ENCODE measurements around the gene FILIP1. TPM values are rescaled to one million over a fixed set of nuclear protein-coding genes. Genes with fewer than 3 reads are reported as not detected.

FILIP1 gene
- total RNA-seq, 1 donor from 2014 or later: not detected

GRCh38 chr6:75504465-75505222 lies 11.0 kb upstream of the FILIP1 start:
- Mint-ChIP-seq H3K27me3 (peaks cover 14% of the 10 kb centered on the region), H3K27ac (no peak overlapping the region), H3K4me3 (no peak overlapping the region), H3K4me1 (no peaks in the 10 kb centered on the region), H3K36me3 (ENCODE audit: low read depth) (no peaks in the 10 kb centered on the region), H3K9me3 (no peaks in the 10 kb centered on the region)
- no peak for DNase-seq
- intact Hi-C loops (cut with micrococcal nuclease): no loop called here

- Mint-ChIP-seq H3K9me3 (no peaks in the 10 kb centered on the region), H3K27me3 (peaks cover 19% of the 10 kb centered on the region), H3K36me3 (ENCODE audit: low read depth) (no peaks in the 10 kb centered on the region), H3K4me1 (no peaks in the 10 kb centered on the region), H3K4me3 (no peak overlapping the region), H3K27ac (no peak overlapping the region)
- intact Hi-C loops (cut with micrococcal nuclease): no loop called here
- no peak for DNase-seq
Measured at GRCh38 chr6:75503291-75503690, 9.7 kb upstream of the FILIP1 start.

- Mint-ChIP-seq H3K27me3 (peaks cover 20% of the 10 kb centered on the region), H3K4me3 (no peak overlapping the region), H3K9me3 (no peaks in the 10 kb centered on the region), H3K36me3 (ENCODE audit: low read depth) (no peaks in the 10 kb centered on the region), H3K27ac (no peak overlapping the region), H3K4me1 (no peaks in the 10 kb centered on the region)
- DNase-seq: no peak
- intact Hi-C loops (cut with micrococcal nuclease): no loop called here
Measured at GRCh38 chr6:75502884-75503283, 9.3 kb upstream of the FILIP1 start.

GRCh38 chr6:75501756-75502155 lies 8.2 kb upstream of the FILIP1 start:
- Mint-ChIP-seq H3K36me3 (ENCODE audit: low read depth) (no peaks in the 10 kb centered on the region), H3K27me3 (peaks cover 24% of the 10 kb centered on the region), H3K27ac (no peak overlapping the region), H3K9me3 (no peaks in the 10 kb centered on the region), H3K4me1 (no peaks in the 10 kb centered on the region), H3K4me3 (no peak overlapping the region)
- intact Hi-C loops (cut with micrococcal nuclease): no loop called here
- DNase-seq: no peak

- Mint-ChIP-seq H3K4me1 (peaks cover 13% of the 10 kb centered on the region), H3K9me3 (no peaks in the 10 kb centered on the region), H3K4me3 (no peak overlapping the region), H3K36me3 (ENCODE audit: low read depth) (no peaks in the 10 kb centered on the region), H3K27ac (no peak overlapping the region), H3K27me3 (peaks cover 32% of the 10 kb centered on the region)
- DNase-seq: no peak
- intact Hi-C loops (cut with micrococcal nuclease): no loop called here
Measured at GRCh38 chr6:75499640-75500039, 6.0 kb upstream of the FILIP1 start.

- no peaks in the 10 kb centered on the region for H3K9me3 Mint-ChIP-seq
- peaks cover 38% of the 10 kb centered on the region for H3K27me3 Mint-ChIP-seq
- no peak overlapping the region for H3K4me3 Mint-ChIP-seq
- intact Hi-C loops (cut with micrococcal nuclease): no loop called here
- H3K4me1 Mint-ChIP-seq: peaks cover 13% of the 10 kb centered on the region
- no peak for DNase-seq
- H3K27ac Mint-ChIP-seq: no peak overlapping the region
- H3K36me3 Mint-ChIP-seq (ENCODE audit: low read depth): no peaks in the 10 kb centered on the region
Measured at GRCh38 chr6:75498862-75499261, 5.3 kb upstream of the FILIP1 start.

GRCh38 chr6:75497994-75498393 lies 4.4 kb upstream of the FILIP1 start:
- Mint-ChIP-seq H3K4me3 (no peak overlapping the region), H3K36me3 (ENCODE audit: low read depth) (no peaks in the 10 kb centered on the region), H3K27ac (no peak overlapping the region), H3K9me3 (no peaks in the 10 kb centered on the region), H3K27me3 (peaks cover 43% of the 10 kb centered on the region), H3K4me1 (peaks cover 13% of the 10 kb centered on the region)
- intact Hi-C loops (cut with micrococcal nuclease): loop anchor here (2.0 kb wide), 1 partner anchor 73 kb away; no protein-coding TSS in a partner anchor
- no peak for DNase-seq

GRCh38 chr6:75495011-75495410 lies 1.4 kb upstream of the FILIP1 start:
- Mint-ChIP-seq H3K9me3 (no peaks in the 10 kb centered on the region), H3K36me3 (ENCODE audit: low read depth) (no peaks in the 10 kb centered on the region), H3K27me3 (peaks cover 56% of the 10 kb centered on the region), H3K27ac (no peak overlapping the region), H3K4me3 (no peak overlapping the region), H3K4me1 (peaks cover 13% of the 10 kb centered on the region)
- intact Hi-C loops (cut with micrococcal nuclease): no loop called here
- DNase-seq: no peak

- H3K36me3 Mint-ChIP-seq (ENCODE audit: low read depth): no peaks in the 10 kb centered on the region
- H3K9me3 Mint-ChIP-seq: no peaks in the 10 kb centered on the region
- H3K4me3 Mint-ChIP-seq: no peak overlapping the region
- peaks cover 51% of the 10 kb centered on the region for H3K27me3 Mint-ChIP-seq
- no peak for DNase-seq
- peaks cover 13% of the 10 kb centered on the region for H3K4me1 Mint-ChIP-seq
- H3K27ac Mint-ChIP-seq: no peak overlapping the region
- intact Hi-C loops (cut with micrococcal nuclease): no loop called here
Measured at GRCh38 chr6:75494290-75494689, 690 bp upstream of the FILIP1 start.

GRCh38 chr6:75492386-75493153 lies 1.0 kb downstream of the FILIP1 start:
- Mint-ChIP-seq H3K9me3 (no peaks in the 10 kb centered on the region), H3K36me3 (ENCODE audit: low read depth) (no peaks in the 10 kb centered on the region), H3K27ac (no peak overlapping the region), H3K4me3 (no peak overlapping the region), H3K4me1 (peaks cover 13% of the 10 kb centered on the region), H3K27me3 (peaks cover 61% of the 10 kb centered on the region)
- no peak for DNase-seq
- intact Hi-C loops (cut with micrococcal nuclease): no loop called here

- intact Hi-C loops (cut with micrococcal nuclease): no loop called here
- Mint-ChIP-seq H3K4me1 (peaks cover 12% of the 10 kb centered on the region), H3K36me3 (ENCODE audit: low read depth) (no peaks in the 10 kb centered on the region), H3K4me3 (no peak overlapping the region), H3K27me3 (peaks cover 68% of the 10 kb centered on the region), H3K9me3 (no peaks in the 10 kb centered on the region), H3K27ac (no peak overlapping the region)
- no peak for DNase-seq
Measured at GRCh38 chr6:75491291-75491690, 2.3 kb downstream of the FILIP1 start.

- Mint-ChIP-seq H3K36me3 (ENCODE audit: low read depth) (no peaks in the 10 kb centered on the region), H3K4me1 (peaks cover 7% of the 10 kb centered on the region), H3K27me3 (peaks cover 71% of the 10 kb centered on the region), H3K27ac (no peak overlapping the region), H3K9me3 (no peaks in the 10 kb centered on the region), H3K4me3 (no peak overlapping the region)
- intact Hi-C loops (cut with micrococcal nuclease): no loop called here
- no peak for DNase-seq
Measured at GRCh38 chr6:75490706-75491105, 2.9 kb downstream of the FILIP1 start.

GRCh38 chr6:75489025-75489424 lies 4.6 kb downstream of the FILIP1 start:
- no peak for DNase-seq
- intact Hi-C loops (cut with micrococcal nuclease): no loop called here
- H3K27ac Mint-ChIP-seq: no peak overlapping the region
- H3K36me3 Mint-ChIP-seq (ENCODE audit: low read depth): no peaks in the 10 kb centered on the region
- no peak overlapping the region for H3K4me3 Mint-ChIP-seq
- H3K4me1 Mint-ChIP-seq: no peaks in the 10 kb centered on the region
- no peaks in the 10 kb centered on the region for H3K9me3 Mint-ChIP-seq
- H3K27me3 Mint-ChIP-seq: peaks cover 59% of the 10 kb centered on the region

GRCh38 chr6:75488033-75488432 lies 5.6 kb downstream of the FILIP1 start:
- H3K36me3 Mint-ChIP-seq (ENCODE audit: low read depth): no peaks in the 10 kb centered on the region
- H3K27me3 Mint-ChIP-seq: peaks cover 52% of the 10 kb centered on the region
- H3K4me3 Mint-ChIP-seq: no peak overlapping the region
- H3K9me3 Mint-ChIP-seq: no peaks in the 10 kb centered on the region
- intact Hi-C loops (cut with micrococcal nuclease): no loop called here
- no peaks in the 10 kb centered on the region for H3K4me1 Mint-ChIP-seq
- no peak for DNase-seq
- H3K27ac Mint-ChIP-seq: no peak overlapping the region
